Fibroblast of lung (primary cell): ENCODE data around the gene NRG2.

Experiments
- CTCF ChIP-seq, 2 donors: IDR thresholded peaks in 1 of 2; conservative IDR thresholded peaks in 1 of 2; 1 replicate in 1 of 2; 2 replicates in 1 of 2; pipeline ENCODE4 v1.5.1; 2011 to 2012; ENCODE audit warnings: low read length in 2 of 2, control low read depth in 1 of 2, inconsistent platforms in 1 of 2, low read depth in 1 of 2, mild to moderate bottlenecking in 1 of 2
- EZH2 ChIP-seq: IDR thresholded peaks from 2 replicates; pipeline ENCODE4 v1.5.1; 2012; ENCODE audit warnings: low read length, control low read depth, mild to moderate bottlenecking; ENCODE audit errors: missing control alignments

GRCh38 chr5:139956342-139956741, 86.8 kb downstream of the NRG2 start:
- TF ChIP-seq CTCF (conservative IDR thresholded peaks at IDR 0.05 in 1 of 2, IDR thresholded peaks at IDR 0.05 in 1 of 2; ENCODE audit: low read depth in 1 of 2, low read length in 2 of 2) (no peak), EZH2 (no peak)
